GM12892 (cell line): ENCODE measurements around the gene TACR2.

Experiments used
- DNase-seq: peaks from one replicate; pipeline ENCODE4 v3.0.0; 2011; ENCODE audit not compliant: insufficient read length
- FAIRE-seq: peaks from 2 replicates; lab custom pipeline; 2011; peaks lifted over from hg19 to GRCh38; lab: Jason Lieb, UNC
- POLR2A ChIP-seq: IDR thresholded peaks from 2 replicates; pipeline ENCODE4 v1.6.1; 2011; ENCODE audit warnings: low read depth, low read length, control low read depth
- POLR2AphosphoS5 ChIP-seq: IDR thresholded peaks from 2 replicates; pipeline ENCODE4 v1.6.1; 2011; ENCODE audit warnings: low read depth, low read length, control low read depth
- TAF1 ChIP-seq: IDR thresholded peaks from 2 replicates; pipeline ENCODE4 v1.6.1; 2011; ENCODE audit warnings: low read depth, mild to moderate bottlenecking, control low read depth, low read length, borderline replicate concordance

TACR2 gene

DNA sequence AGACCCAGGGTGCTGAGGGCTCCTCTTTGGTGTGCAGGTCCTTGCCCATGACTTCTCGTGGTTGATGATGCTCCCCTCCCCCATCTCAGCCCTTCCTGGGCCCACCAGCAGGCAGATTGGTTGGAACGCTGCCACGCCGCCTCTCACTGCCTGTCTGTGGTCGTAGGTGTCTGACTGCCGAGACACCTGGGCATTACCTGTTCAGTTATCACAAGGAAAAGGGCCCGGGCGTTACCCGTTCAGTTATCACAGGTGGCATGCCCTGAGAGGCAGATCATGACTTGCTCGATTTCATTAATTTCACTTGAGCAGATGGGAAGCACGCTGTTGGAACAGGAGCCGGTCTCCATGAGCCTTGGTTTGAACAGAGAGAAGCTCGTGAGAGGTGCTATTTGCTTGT is 42.5 kb downstream of the TACR2 start:
- DNase-seq (no peak), FAIRE-seq (no peak)
- TF ChIP-seq POLR2AphosphoS5 (no peak), TAF1 (no peak), POLR2A (no peak)

DNA sequence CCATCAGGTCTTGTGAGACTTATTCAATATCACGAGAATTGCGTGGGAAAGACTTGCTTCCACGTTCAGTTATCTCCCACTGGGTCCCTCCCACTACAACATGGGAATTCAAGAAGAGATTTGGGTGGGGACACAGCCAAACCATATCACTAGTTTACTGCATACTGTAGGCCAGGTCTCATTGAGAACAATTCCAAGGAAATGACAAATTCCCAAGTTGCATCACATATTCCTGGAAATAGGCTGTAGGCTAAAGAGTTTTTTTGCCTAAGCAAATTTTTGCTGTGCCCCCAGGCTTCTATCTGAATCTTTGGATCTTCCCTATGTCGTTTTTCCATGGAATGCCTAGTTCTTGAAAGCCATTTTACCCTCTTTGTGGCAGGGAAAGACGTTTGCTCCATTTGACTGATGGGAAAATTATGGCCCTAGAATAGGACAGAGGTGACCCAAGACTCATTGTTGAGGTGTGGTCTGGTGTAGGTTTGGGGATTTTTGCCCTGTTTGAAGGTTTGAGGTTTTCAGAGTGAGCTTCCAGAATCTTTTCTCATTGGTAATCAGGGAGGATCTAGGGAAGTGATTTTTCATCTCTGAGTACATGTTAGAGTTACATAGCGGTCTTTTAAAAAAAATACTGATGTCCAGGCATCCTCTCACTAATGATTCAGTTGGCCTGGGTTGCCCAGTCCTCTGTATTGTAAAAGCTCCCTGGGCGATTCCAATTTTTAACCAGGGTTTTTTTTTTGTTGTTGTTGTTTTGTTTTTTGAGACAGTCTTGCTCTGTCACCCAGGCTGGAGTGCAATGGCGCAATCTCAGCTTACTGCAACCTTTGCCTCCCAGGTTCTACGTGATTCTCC is 44.4 kb downstream of the TACR2 start:
- DNase-seq (no peak), FAIRE-seq (no peak)
- TF ChIP-seq POLR2AphosphoS5 (no peak), TAF1 (no peak), POLR2A (no peak)

DNA sequence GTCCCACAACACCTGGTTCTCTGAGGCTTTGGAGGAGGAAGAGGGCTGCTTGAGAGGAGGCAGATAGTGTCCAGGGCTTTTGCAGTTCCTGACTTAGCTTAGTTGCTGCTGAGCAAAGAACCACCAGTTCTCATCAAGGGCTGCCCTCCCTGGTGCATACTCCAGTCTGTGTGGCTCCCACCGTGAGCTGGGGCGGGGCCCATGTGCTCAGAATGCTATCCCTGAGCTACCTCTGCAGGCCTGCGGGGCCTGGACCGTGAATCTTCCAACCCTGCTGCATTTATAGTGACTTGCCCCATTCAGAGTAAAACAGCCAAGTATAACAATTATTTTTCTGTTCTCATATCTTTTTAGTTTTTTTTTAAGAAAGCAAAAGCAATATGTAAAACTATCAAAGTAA is 49.2 kb downstream of the TACR2 start:
- DNase-seq: no peak
- FAIRE-seq: no peak
- TF ChIP-seq POLR2A (no peak), TAF1 (no peak), POLR2AphosphoS5 (no peak)

DNA sequence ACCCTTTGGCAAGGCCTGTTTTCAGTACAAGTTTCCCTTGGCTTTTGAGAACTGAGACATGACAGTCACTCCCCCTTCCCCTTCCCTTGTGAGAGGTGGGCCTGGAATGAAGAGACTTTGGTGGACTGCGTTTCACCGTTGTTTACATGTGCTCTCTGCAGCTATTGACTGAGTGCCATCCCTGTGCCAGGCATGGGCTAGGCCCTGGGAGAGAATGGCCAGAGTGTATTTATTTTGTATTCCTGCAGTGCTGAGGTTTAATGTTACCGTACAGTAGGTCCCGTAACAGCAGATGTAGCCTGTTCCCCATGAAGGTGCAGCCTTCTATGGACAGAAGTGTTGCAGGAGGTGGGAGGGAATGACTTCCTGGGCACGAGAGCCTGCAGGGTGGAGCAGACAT is 50.0 kb downstream of the TACR2 start:
- FAIRE-seq: no peak
- DNase-seq: no peak
- TF ChIP-seq TAF1 (no peak), POLR2A (no peak), POLR2AphosphoS5 (no peak)

DNA sequence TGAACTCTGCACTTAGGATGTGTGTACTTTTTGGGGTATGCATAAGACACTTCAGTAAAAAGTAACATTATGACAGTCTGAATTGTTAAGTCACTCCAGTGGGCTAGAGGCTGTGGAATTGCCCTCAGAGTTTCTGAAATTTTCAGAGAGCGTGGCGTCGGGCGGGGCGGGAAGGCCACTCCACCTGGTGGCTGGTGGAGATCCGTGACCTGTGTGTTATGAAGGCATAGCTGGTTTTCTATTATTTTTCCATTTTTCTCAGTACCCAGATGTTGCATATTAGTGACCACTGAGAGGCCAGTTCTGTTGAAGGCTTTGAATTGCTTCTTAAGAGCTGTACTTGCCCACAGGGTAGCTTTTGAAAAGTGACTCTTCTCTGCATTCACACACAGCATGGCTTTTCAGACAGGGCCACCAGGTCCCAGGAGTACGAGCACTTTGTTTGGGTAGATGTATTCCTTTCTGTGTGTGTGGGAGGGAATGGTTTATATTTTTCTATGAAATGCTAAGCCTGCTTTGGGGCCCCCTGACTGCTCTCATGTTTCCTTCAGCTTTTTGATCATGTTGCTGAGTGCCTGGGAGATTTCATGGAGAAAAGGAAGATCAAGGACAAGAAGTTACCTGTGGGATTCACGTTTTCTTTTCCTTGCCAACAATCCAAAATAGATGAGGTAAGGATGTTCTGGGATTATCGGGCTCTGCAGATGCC is 52.3 kb downstream of the TACR2 start:
- DNase-seq (no peak), FAIRE-seq (no peak)
- TF ChIP-seq TAF1: no peak
- TF ChIP-seq POLR2A: no peak
- TF ChIP-seq POLR2AphosphoS5: no peak

DNA sequence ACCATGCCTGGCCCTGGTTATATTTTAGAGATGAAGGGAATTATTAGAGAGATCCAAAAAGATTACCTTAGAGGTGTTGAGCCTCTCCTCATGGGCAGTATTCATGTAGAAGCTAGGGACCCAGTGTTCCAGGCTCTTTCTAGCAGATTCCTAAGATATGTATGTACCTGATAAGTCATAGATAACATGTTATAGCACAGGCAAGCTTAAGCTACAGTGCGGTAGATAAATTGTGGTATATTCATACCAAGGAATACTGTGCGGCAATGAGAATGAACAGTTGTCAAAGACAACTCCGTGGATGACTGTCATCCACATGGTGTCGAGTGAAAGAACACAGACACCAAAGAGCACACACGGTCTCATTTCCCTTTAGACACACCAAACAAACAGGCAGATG is 53.1 kb downstream of the TACR2 start:
- FAIRE-seq (no peak), DNase-seq (no peak)
- no peak for TF ChIP-seq TAF1
- TF ChIP-seq POLR2AphosphoS5: no peak
- TF ChIP-seq POLR2A: no peak

DNA sequence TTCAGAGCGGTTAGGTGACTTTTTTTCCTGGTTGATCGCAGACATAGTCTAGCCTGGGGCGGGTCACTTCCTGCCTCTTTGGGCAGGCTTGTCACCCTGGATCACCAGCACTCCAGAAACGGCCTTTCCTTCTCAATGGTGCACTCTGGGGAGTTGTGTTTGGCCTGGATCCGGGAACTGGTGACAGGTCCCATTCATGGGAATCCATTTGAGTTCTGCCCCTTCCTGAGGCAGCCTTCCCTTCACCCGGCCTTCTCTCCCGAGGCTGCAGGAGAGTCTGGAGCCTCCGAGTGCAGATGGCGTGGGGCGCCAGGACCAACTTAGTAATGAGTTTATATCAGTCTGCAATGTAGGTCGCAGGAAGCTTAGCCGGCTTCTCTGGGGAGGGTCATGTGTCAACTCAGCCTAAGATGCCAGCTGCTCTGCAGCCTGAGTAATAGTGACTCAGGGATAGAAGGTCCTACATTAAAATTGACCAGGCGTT is 54.2 kb downstream of the TACR2 start:
- DNase-seq (no peak), FAIRE-seq (no peak)
- TF ChIP-seq POLR2A (no peak), TAF1 (no peak), POLR2AphosphoS5 (no peak)

DNA sequence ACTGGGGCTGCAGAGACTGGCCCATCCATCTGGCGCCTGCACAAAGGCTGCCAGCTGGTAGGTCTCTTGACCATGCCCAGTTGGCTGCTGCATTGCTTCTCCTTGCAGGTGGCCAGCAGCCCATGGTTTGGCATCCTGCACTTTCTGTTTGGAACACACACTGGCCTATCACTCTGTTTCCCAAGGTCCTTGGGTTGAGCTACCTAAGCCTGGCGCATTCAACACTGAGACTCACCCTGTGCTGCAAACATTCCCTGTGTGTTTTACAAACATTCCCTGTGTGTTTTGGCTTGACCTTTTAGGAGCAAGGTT is 55.5 kb downstream of the TACR2 start:
- TF ChIP-seq TAF1 (no peak), POLR2AphosphoS5 (no peak), POLR2A (no peak)
- DNase-seq (no peak), FAIRE-seq (no peak)

DNA sequence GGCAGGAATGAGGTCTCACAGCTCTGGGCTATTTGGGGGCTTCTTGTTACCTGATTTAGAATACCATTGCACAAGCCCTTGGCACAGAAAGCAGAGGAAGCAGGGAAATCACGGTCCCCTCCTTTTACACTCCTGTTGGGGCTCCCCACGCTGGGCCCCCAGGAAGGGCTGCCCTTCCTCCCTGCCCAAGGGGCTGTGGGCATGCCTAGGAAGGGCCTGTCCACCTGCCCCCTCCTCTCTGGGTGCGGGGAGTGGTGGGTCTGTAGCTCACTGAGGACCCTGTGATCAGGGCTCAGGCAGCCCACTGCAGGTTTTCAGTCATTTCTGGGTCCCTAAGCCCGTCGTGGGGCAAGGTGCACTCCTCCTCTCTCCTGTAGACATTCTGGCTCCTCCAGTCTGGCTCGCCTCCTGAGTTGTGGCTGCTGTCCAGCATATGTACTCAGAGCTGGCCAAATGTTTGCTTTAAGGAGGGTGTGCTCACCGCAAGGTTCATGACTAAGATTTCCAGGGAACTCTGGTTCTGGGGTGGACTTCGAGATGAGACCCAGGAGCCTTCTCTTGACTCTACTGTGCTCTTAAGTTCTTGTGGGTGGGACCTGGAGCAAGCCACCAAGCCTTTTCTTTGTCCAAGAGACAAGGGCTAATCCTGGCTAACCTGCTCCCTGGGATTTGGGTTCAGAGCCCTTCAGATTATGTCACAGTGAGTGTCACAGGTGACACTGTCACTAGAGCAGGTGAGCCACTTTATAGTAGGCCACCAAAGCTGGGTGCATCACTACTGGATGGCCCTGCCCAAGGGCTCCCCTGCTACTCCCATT is 56.0 kb downstream of the TACR2 start:
- TF ChIP-seq POLR2A: no peak
- TF ChIP-seq TAF1: no peak
- no peak for TF ChIP-seq POLR2AphosphoS5
- DNase-seq (no peak), FAIRE-seq (no peak)

DNA sequence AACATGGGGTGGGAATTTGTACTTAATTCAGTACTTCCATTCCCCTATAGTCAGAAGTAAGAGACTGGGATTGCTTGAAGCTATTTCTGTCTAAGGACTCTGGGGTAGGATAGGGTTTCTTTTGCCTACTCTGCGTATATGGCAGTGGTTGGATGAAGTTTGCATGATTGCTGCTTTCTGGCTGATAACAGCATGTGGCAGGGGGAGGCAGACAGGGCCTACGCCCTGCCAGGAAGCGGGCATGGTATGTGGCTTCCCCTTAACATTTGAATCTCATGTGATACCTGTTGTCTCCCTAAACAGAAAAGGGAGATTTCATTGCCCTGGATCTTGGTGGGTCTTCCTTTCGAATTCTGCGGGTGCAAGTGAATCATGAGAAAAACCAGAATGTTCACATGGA is 57.1 kb downstream of the TACR2 start:
- FAIRE-seq (no peak), DNase-seq (no peak)
- TF ChIP-seq POLR2AphosphoS5 (no peak), POLR2A (no peak), TAF1 (no peak)

DNA sequence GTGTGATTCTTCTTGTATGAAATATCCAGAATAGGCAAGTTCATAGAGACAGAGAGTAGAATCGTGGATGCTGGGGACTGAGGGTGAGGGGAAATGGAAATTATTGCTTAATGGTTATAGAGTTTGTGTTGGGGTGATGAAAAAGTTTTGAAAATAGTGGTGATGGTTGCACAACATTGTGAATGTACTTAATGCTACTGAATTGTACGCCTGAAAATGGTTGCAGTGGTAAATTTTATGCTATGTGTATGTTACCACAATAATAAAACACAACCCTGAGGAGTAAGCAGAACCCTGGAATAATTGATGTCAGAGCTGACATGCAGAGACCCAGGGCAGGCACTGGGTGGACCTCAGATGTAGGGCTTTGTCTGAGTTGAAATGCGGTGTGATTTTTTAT is 57.6 kb downstream of the TACR2 start:
- DNase-seq: no peak
- TF ChIP-seq TAF1 (no peak), POLR2A (no peak), POLR2AphosphoS5 (no peak)

More for the DNA sequence above, 57.6 kb downstream of the TACR2 start:
- FAIRE-seq: no peak
